CD4-positive, alpha-beta T cell (primary cell): ENCODE results near the gene ACAP3. TPM values are rescaled to one million over a fixed set of nuclear protein-coding genes. Genes with fewer than 3 reads are reported as not detected.

Experiments
- ATAC-seq: fragments of 200-7000 bp; cut with Tn5 transposase; one replicate; pipeline ENCODE4 v1.10.0; 2022; ENCODE audit warnings: mild to moderate bottlenecking; ENCODE audit not compliant: poor library complexity
- CTCF ChIA-PET: fragments of 350-600 bp; sonication (Branson Sonifier 250); formaldehyde crosslinking; loops from one replicate; lab custom pipeline; 2021; ENCODE audit warnings: antibody characterized with exemption, inconsistent platforms; lab: Charles Lee
- POLR2A ChIA-PET: fragments of 350-600 bp; sonication (Branson Sonifier 250); formaldehyde crosslinking; loops from one replicate; lab custom pipeline; 2021; ENCODE audit warnings: antibody characterized with exemption, inconsistent platforms; lab: Charles Lee
- DNase-seq, 14 experiments: peaks; one replicate each; pipeline ENCODE4 v3.0.0-alpha.2; 2013 to 2020; ENCODE audit warnings: mixed read lengths in 2 of 14
- H3K27ac ChIP-seq, 2 donors: one replicate each; pipeline versions ENCODE4 v1.5.1 to v1.7.0; 2013; ENCODE audit warnings: low read length in 2 of 2, low read depth in 1 of 2, mild to moderate bottlenecking in 1 of 2
- H3K27me3 ChIP-seq, 2 experiments: 1 replicate in 1 of 2; 2 replicates in 1 of 2; pipeline versions ENCODE4 v1.6.1 to v1.7.0; 2013; ENCODE audit warnings: low read length in 2 of 2, control low read depth in 1 of 2, mild to moderate bottlenecking in 1 of 2, moderate library complexity in 1 of 2; ENCODE audit not compliant: insufficient read depth in 2 of 2, control insufficient read depth in 1 of 2
- H3K36me3 ChIP-seq: one replicate; pipeline ENCODE4 v1.6.1; 2013; ENCODE audit warnings: low read length, control low read depth; ENCODE audit not compliant: insufficient read depth
- H3K4me1 ChIP-seq: one replicate; pipeline ENCODE4 v1.6.1; 2013; ENCODE audit warnings: low read length, control low read depth; ENCODE audit not compliant: insufficient read depth
- H3K4me3 ChIP-seq: one replicate; pipeline ENCODE4 v1.5.1; 2013; ENCODE audit warnings: mild to moderate bottlenecking, low read length, moderate library complexity
- H3K9me3 ChIP-seq, 2 experiments: 1 replicate in 1 of 2; 2 replicates in 1 of 2; pipeline versions ENCODE4 v1.6.1 to v1.7.0; 2013; ENCODE audit warnings: low read length in 2 of 2, mild to moderate bottlenecking in 2 of 2, control low read depth in 1 of 2, moderate library complexity in 1 of 2; ENCODE audit not compliant: control insufficient read depth in 1 of 2, insufficient read depth in 1 of 2
- H3K27ac Mint-ChIP-seq: one replicate; pipeline ENCODE4 v1.8.0; 2020; ENCODE audit warnings: mixed read lengths
- H3K27me3 Mint-ChIP-seq: one replicate; pipeline ENCODE4 v1.8.0; 2021; ENCODE audit warnings: mixed read lengths
- H3K36me3 Mint-ChIP-seq: one replicate; pipeline ENCODE4 v1.8.0; 2021; ENCODE audit warnings: low read depth, mixed read lengths
- H3K4me1 Mint-ChIP-seq: one replicate; pipeline ENCODE4 v1.8.0; 2021; ENCODE audit warnings: low read depth, mixed read lengths
- H3K4me3 Mint-ChIP-seq: one replicate; pipeline ENCODE4 v1.8.0; 2020; ENCODE audit warnings: mild to moderate bottlenecking, mixed read lengths
- H3K9me3 Mint-ChIP-seq: one replicate; pipeline ENCODE4 v1.8.0; 2020; ENCODE audit warnings: mixed read lengths
- intact Hi-C, 2 experiments: fragments of 100-400 bp; cut with DNase I in 1 of 2; cut with micrococcal nuclease in 1 of 2; formaldehyde crosslinking; loops; one replicate each; pipeline versions ENCODE4 v1.15.1 to v1.9.0; 2023 to 2025; cut with DNase I, micrococcal nuclease
- total RNA-seq, 174 experiments: library from RNA in 2 of 174; stranded (reverse) in 2 of 174; gene quantifications; one replicate each; pipeline ENCODE4 v1.2.3 and lab custom pipeline; 2021 to 2026
- TF ChIP-seq, protein P1 (sequence below): fragments of 200-600 bp; IDR thresholded peaks from one replicate; pipeline ENCODE4 v1.8.0; 2022; ENCODE audit warnings: antibody characterized with exemption, mild to moderate bottlenecking

The ACAP3 gene
- total RNA-seq, 2 experiments from 2014 or later, result 45.3 to 46.4 TPM

DNA sequence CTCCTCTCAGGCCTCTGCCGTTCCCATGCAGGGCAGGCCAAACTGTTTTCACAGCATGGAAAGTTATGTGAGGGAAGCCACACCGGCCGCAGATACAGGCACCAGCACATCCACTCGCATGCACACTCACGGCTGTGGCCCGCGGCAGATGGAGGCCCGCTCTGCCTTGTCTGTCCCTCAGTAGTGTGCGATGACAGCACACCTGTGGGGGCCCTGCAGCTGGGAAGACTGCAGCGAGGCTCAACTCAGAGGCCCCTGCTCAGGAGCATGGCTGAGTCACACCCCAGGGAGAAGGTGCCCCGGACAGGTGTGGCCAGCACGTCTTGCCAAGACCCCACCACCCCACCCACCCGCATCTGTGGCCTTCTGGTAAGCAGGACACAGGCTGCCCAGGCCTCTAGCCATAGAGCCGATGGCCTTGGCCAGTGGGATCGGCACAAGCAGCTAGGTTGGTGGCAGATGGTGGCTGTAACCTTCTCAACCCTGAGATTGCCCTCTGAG is 32.7 kb downstream of the ACAP3 start:
- CTCF ChIA-PET, result interaction anchor here (1.3 kb wide), 1 partner anchor 15 kb away, joined by 3 read pairs; no protein-coding TSS in a partner anchor
- Mint-ChIP-seq H3K27ac (no peak overlapping the region), H3K4me3 (peak overlapping the region; percentile 73), H3K4me1 (peaks cover 30% of the 10 kb centered on the region), H3K36me3 (peaks cover 17% of the 10 kb centered on the region), H3K9me3 (no peaks in the 10 kb centered on the region), H3K27me3 (no peaks in the 10 kb centered on the region)
- H3K4me1 ChIP-seq, result peaks cover 40% of the 10 kb centered on the region
- POLR2A ChIA-PET, result interaction anchor here (2.1 kb wide), 1 partner anchor 100 kb away, joined by 8 read pairs; the partner anchor contains the start of gene AURKAIP1
- no peak overlapping the region for H3K27ac ChIP-seq
- no peak overlapping the region for H3K4me3 ChIP-seq
- H3K36me3 ChIP-seq, result peaks cover 9% of the 10 kb centered on the region
- ATAC-seq (no peak), DNase-seq (peak in 1 of 14 experiments; percentile 42)
- TF ChIP-seq, protein P1, sequence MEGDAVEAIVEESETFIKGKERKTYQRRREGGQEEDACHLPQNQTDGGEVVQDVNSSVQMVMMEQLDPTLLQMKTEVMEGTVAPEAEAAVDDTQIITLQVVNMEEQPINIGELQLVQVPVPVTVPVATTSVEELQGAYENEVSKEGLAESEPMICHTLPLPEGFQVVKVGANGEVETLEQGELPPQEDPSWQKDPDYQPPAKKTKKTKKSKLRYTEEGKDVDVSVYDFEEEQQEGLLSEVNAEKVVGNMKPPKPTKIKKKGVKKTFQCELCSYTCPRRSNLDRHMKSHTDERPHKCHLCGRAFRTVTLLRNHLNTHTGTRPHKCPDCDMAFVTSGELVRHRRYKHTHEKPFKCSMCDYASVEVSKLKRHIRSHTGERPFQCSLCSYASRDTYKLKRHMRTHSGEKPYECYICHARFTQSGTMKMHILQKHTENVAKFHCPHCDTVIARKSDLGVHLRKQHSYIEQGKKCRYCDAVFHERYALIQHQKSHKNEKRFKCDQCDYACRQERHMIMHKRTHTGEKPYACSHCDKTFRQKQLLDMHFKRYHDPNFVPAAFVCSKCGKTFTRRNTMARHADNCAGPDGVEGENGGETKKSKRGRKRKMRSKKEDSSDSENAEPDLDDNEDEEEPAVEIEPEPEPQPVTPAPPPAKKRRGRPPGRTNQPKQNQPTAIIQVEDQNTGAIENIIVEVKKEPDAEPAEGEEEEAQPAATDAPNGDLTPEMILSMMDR, result no peak
- intact Hi-C loops, result loop anchor here in 1 of 2 experiments (1.0 to 5.0 kb wide), 5 partner anchors 33 to 158 kb away; partner anchors contain the start of genes AURKAIP1, CCNL2, DVL1 and PUSL1
- no peaks in the 10 kb centered on the region for H3K9me3 ChIP-seq
- no peaks in the 10 kb centered on the region for H3K27me3 ChIP-seq

DNA sequence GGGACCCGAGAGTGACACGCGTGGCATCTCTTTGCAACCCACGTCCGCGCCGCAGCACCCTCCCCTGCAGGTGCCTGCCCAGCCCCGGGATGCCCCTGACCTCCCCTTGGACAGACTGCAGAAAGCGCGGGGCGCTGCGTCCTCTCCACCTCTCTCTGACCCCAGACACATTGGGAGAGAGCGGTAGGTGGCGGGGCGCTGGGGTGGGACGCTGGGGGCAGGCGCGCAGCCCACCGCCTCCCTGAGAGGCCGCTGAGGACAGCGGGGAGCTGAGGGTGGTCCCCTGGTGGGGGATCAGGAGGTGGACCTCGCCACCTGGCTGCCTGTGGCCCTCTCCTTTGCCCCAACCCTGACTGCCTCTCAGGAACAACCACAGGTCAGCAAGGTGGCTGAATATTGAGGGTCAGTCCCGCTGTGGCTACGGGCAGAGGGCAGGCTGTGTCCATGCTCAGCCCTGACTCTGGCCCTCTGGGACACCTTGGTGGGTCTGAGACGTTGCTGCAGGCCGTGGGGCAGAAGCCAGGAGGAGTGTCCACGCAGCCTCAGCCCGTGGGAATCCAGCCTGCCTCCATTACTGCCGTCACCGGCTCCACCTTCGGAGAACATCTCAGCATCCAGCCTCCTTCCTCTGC is 33.3 kb downstream of the ACAP3 start:
- TF ChIP-seq, protein P1, result no peak
- no peak for ATAC-seq
- peak in 1 of 14 experiments; percentile 42 for DNase-seq
- Mint-ChIP-seq H3K27me3 (no peaks in the 10 kb centered on the region), H3K4me3 (peak overlapping the region; percentile 73), H3K27ac (no peak overlapping the region), H3K36me3 (peaks cover 21% of the 10 kb centered on the region), H3K9me3 (no peaks in the 10 kb centered on the region), H3K4me1 (peaks cover 34% of the 10 kb centered on the region)
- peaks cover 9% of the 10 kb centered on the region for H3K36me3 ChIP-seq
- H3K4me1 ChIP-seq, result peaks cover 45% of the 10 kb centered on the region
- intact Hi-C loops, result loop anchor here in 1 of 2 experiments (1.0 to 5.0 kb wide), 4 partner anchors 34 to 123 kb away; partner anchors contain the start of genes AURKAIP1, CCNL2, DVL1 and PUSL1
- CTCF ChIA-PET, result interaction anchor here (1.3 to 1.4 kb wide), 2 partner anchors 14 to 16 kb away, joined by 3 read pairs; no protein-coding TSS in a partner anchor
- H3K4me3 ChIP-seq, result peak overlapping the region; percentile 66
- H3K27ac ChIP-seq, result no peak overlapping the region
- H3K27me3 ChIP-seq, result no peaks in the 10 kb centered on the region
- H3K9me3 ChIP-seq, result no peaks in the 10 kb centered on the region
- POLR2A ChIA-PET, result interaction anchor here (0.9 to 2.1 kb wide), 3 partner anchors 19 to 125 kb away, joined by 3 to 8 read pairs (median 3); partner anchors contain the start of genes AURKAIP1 and CCNL2

DNA sequence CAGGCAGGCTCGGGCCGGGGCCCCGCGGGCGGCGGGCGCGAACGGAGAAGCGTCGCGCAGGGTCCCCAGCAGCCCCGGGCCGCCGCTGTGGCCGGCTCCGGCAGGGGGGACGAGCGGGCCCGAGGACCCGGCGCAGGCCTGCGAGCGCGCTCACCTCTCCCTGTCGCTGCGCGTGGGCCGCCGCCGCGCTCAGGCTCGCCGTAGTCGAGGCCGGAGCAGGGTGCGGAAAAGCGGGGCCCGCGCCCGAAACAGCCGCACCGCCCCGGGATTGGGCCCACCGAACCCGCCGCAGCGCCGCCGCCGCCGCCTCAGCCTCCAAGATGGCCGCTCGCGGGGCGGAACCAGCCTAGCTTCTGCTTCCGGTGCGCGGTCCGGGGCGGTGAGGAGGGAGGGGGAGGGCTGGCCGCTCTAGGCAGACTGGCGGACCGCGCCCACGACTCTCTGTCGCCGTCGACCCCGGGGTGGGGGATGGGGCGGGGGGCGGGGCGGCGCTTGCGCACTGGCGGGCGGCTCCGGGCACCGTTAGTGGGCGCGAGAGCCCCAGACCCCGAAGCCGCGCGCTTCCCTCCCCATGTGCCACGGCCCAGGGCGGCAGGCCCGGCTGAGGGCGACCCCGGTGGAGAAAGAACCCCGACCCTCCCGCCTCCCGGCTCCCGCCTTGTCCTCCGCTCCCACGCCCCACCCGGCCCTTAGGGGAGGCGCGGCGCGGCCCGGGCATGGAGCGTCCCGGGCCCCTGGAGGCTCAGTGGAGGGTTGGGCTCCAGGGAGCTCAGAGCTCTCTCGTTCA is 34.0 kb downstream of the ACAP3 start, which contains the start of gene UBE2J2:
Gene UBE2J2 (minus strand): TSS at position 343 of the 787 bp plus-strand sequence. CDS start 5,862 bp downstream, outside the sequence.
- peaks cover 9% of the 10 kb centered on the region for H3K36me3 ChIP-seq
- Mint-ChIP-seq H3K27me3 (no peaks in the 10 kb centered on the region), H3K4me1 (peaks cover 34% of the 10 kb centered on the region), H3K36me3 (peaks cover 21% of the 10 kb centered on the region), H3K4me3 (peak within 1 kb of the TSS; percentile 92), H3K27ac (peak within 1 kb of the TSS; percentile 85), H3K9me3 (no peaks in the 10 kb centered on the region)
- peak within 1 kb of the TSS; percentile 92 for H3K4me3 ChIP-seq
- ATAC-seq (peak; percentile 94), DNase-seq (peak; percentile 87 to 96 (median 92))
- H3K27me3 ChIP-seq, result no peaks in the 10 kb centered on the region
- H3K27ac ChIP-seq, result peak within 1 kb of the TSS in 1 of 2 donors; percentile 29
- no peaks in the 10 kb centered on the region for H3K9me3 ChIP-seq
- H3K4me1 ChIP-seq, result peaks cover 47% of the 10 kb centered on the region
- ChIA-PET POLR2A (interaction anchor here (0.8 to 2.1 kb wide), 5 partner anchors 18 to 134 kb away, joined by 3 to 8 read pairs (median 3); partner anchors contain the start of genes AURKAIP1 and CCNL2), CTCF (interaction anchor here (1.0 to 1.4 kb wide), 3 partner anchors 13 to 151 kb away, joined by 3 read pairs; no protein-coding TSS in a partner anchor)
- TF ChIP-seq, protein P1, result no peak
- intact Hi-C loops, result loop anchor here in 1 of 2 experiments (1.0 to 5.0 kb wide), 6 partner anchors 35 to 124 kb away; partner anchors contain the start of genes AURKAIP1, CCNL2, CPTP and DVL1
